ENCODE measurements around the gene ADGRL2. TPM values are rescaled to one million over a fixed set of nuclear protein-coding genes. Genes with fewer than 3 reads are reported as not detected.

ADGRL2 gene
- total RNA-seq, 2 donors from 2014 or later, result 61.6 to 76.4 TPM

DNA sequence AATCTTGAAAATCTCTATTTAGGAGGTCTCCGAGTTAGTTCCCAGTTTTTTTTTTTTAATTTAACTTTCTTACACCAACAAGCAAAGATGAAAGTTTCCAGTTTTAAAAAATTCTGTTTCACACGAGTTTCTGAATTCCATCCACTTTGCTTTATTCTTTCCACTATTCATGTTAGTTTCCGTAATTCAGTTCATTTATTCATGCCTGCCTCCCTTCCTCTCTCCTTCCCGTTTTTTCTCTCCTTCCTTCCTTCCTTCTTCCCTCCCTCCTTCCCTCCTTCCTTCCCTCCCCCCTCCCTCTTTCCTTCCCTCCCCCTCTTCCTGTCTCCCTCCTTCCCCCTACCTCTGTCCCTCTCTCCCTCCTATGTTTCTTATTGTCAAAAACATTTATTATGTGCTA is 22.3 kb downstream of the ADGRL2 start:
- TF ChIP-seq CTCF (conservative IDR thresholded peaks at IDR 0.05), result no peak
- peaks cover 2% of the 10 kb centered on the region for H3K36me3 Mint-ChIP-seq (ENCODE audit: low read depth)
- H3K4me3 Mint-ChIP-seq, result no peak overlapping the region
- H3K9ac ChIP-seq (ENCODE audit: extremely low read depth, low read length, poor library complexity, severe bottlenecking), result no peak overlapping the region
- H3K9me3 Mint-ChIP-seq, result no peaks in the 10 kb centered on the region
- no peaks in the 10 kb centered on the region for H3K27me3 Mint-ChIP-seq (ENCODE audit: insufficient read depth)
- no peak overlapping the region for H3K4me3 ChIP-seq (ENCODE audit: low read length)
- WGBS, 2 experiments (ENCODE audit: insufficient coverage in 1 of 2, insufficient read length in 1 of 2), result 79 to 93% methylated on average over 4 of the region's 4 CpGs
- peaks cover 29% of the 10 kb centered on the region for H3K4me1 Mint-ChIP-seq
- DNase-seq, result no peak
- H3K27ac ChIP-seq (ENCODE audit: low read depth, low read length), result no peak overlapping the region
- no peaks in the 10 kb centered on the region for H3K27me3 ChIP-seq (ENCODE audit: control insufficient read depth, insufficient read depth, low read length, poor library complexity, severe bottlenecking)
- no peaks in the 10 kb centered on the region for H3K9me3 ChIP-seq (ENCODE audit: control insufficient read depth, low read length)
- no peaks in the 10 kb centered on the region for H3K4me1 ChIP-seq (ENCODE audit: control insufficient read depth, insufficient read depth, low read length)
- H3K36me3 ChIP-seq (ENCODE audit: control insufficient read depth, insufficient read depth, low read length), result no peaks in the 10 kb centered on the region
- H3K27ac Mint-ChIP-seq, result no peak overlapping the region

DNA sequence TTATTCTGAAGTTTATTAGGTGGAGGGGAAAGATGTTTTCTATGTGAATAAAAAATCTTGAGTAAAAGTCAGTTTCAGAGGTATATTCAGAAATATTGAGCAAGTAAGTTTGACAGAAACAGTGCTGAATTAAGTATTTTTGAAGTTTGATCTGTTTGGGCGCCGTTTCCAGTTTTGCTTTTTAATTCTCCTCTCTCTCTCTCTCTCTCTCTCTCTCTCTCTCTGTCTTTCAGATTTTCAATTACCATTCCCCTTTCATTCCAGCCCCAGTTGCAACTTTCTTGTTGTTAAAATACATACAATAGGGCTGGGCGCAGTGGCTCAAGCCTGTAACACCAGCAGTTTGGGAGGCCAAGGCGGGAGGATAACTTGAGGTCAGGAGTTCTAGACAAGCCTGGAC is 24.0 kb downstream of the ADGRL2 start:
- Mint-ChIP-seq H3K36me3 (ENCODE audit: low read depth) (peaks cover 2% of the 10 kb centered on the region), H3K4me1 (peaks cover 18% of the 10 kb centered on the region), H3K27me3 (ENCODE audit: insufficient read depth) (no peaks in the 10 kb centered on the region), H3K9me3 (no peaks in the 10 kb centered on the region), H3K27ac (peak overlapping the region; percentile 24), H3K4me3 (no peak overlapping the region)
- DNase-seq, result no peak
- no peak for TF ChIP-seq CTCF (conservative IDR thresholded peaks at IDR 0.05)
- H3K9me3 ChIP-seq (ENCODE audit: control insufficient read depth, low read length), result no peaks in the 10 kb centered on the region
- no peaks in the 10 kb centered on the region for H3K36me3 ChIP-seq (ENCODE audit: control insufficient read depth, insufficient read depth, low read length)
- no peaks in the 10 kb centered on the region for H3K4me1 ChIP-seq (ENCODE audit: control insufficient read depth, insufficient read depth, low read length)
- H3K4me3 ChIP-seq (ENCODE audit: low read length), result no peak overlapping the region
- H3K27ac ChIP-seq (ENCODE audit: low read depth, low read length), result no peak overlapping the region
- WGBS, 2 experiments (ENCODE audit: insufficient coverage in 1 of 2, insufficient read length in 1 of 2), result 87% methylated on average over 3 of the region's 4 CpGs; no CpG with 5 or more reads in 1 of the 2 experiments
- no peaks in the 10 kb centered on the region for H3K27me3 ChIP-seq (ENCODE audit: control insufficient read depth, insufficient read depth, low read length, poor library complexity, severe bottlenecking)
- H3K9ac ChIP-seq (ENCODE audit: extremely low read depth, low read length, poor library complexity, severe bottlenecking), result no peak overlapping the region

- Histone ChIP-seq H3K27ac (ENCODE audit: low read depth, low read length) (no peak overlapping the region), H3K27me3 (ENCODE audit: control insufficient read depth, insufficient read depth, low read length, poor library complexity, severe bottlenecking) (no peaks in the 10 kb centered on the region), H3K9me3 (ENCODE audit: control insufficient read depth, low read length) (no peaks in the 10 kb centered on the region), H3K4me1 (ENCODE audit: control insufficient read depth, insufficient read depth, low read length) (no peaks in the 10 kb centered on the region), H3K9ac (ENCODE audit: extremely low read depth, low read length, poor library complexity, severe bottlenecking) (no peak overlapping the region), H3K36me3 (ENCODE audit: control insufficient read depth, insufficient read depth, low read length) (no peaks in the 10 kb centered on the region), H3K4me3 (ENCODE audit: low read length) (no peak overlapping the region)
- no peaks in the 10 kb centered on the region for H3K27me3 Mint-ChIP-seq (ENCODE audit: insufficient read depth)
- no peak for TF ChIP-seq CTCF (conservative IDR thresholded peaks at IDR 0.05)
- no peak overlapping the region for H3K27ac Mint-ChIP-seq
- H3K4me1 Mint-ChIP-seq, result peaks cover 21% of the 10 kb centered on the region
- H3K4me3 Mint-ChIP-seq, result no peak overlapping the region
- WGBS, 2 experiments (ENCODE audit: insufficient coverage in 1 of 2, insufficient read length in 1 of 2), result 97% methylated on average over 1 of the region's 1 CpG; no CpG with 5 or more reads in 1 of the 2 experiments
- DNase-seq, result no peak
- no peaks in the 10 kb centered on the region for H3K9me3 Mint-ChIP-seq
- H3K36me3 Mint-ChIP-seq (ENCODE audit: low read depth), result peaks cover 2% of the 10 kb centered on the region
These were observed 27.2 kb downstream of the ADGRL2 start for GRCh38 chr1:81827942-81828341.
